ENCODE measurements around the gene LPCAT3.

- TF ChIP-seq EZH2phosphoT487 (IDR thresholded peaks at IDR 0.05; ENCODE audit: insufficient read depth, low read depth) (no peak), EZH2 (IDR thresholded peaks at IDR 0.05; ENCODE audit: insufficient read depth, poor library complexity, severe bottlenecking) (no peak)
These were observed 61.0 kb downstream of the LPCAT3 start for GRCh38 chr12:6957151-6957701.
